Astrocyte of the spinal cord (primary cell): ENCODE measurements around the gene SLC25A25.

Experiments used
- DNase-seq: peaks from one replicate; pipeline ENCODE4 v3.0.0; 2011; ENCODE audit warnings: low read depth, low spot score
- H3K4me3 ChIP-seq: 2 replicates; pipeline ENCODE4 v1.5.1; 2011; ENCODE audit warnings: low read depth, mild to moderate bottlenecking, low read length, moderate library complexity
- CTCF ChIP-seq: IDR thresholded peaks from 2 replicates; pipeline ENCODE4 v1.5.1; 2012; ENCODE audit warnings: low read depth, mild to moderate bottlenecking, low read length, inconsistent platforms
- in situ Hi-C: cut with HindIII; loops from 2 replicates; pipeline ENCODE4 v1.10.0; 2017; ENCODE audit warnings: low sequenced_read_pairs

The SLC25A25 gene

GRCh38 chr9:128051932-128052709, 15.9 kb upstream of the SLC25A25 start:
- TF ChIP-seq CTCF = no peak
- no peak for DNase-seq
- in situ Hi-C loops = no loop called here
- H3K4me3 ChIP-seq = no peak overlapping the region

GRCh38 chr9:128053560-128053959, 14.5 kb upstream of the SLC25A25 start:
- in situ Hi-C loops = no loop called here
- DNase-seq = no peak
- no peak for TF ChIP-seq CTCF
- no peak overlapping the region for H3K4me3 ChIP-seq

- in situ Hi-C loops = no loop called here
Measured at GRCh38 chr9:128054087-128054486, 13.9 kb upstream of the SLC25A25 start.

GRCh38 chr9:128055344-128056040, 12.5 kb upstream of the SLC25A25 start:
- DNase-seq = no peak
- no peak for TF ChIP-seq CTCF
- no peak overlapping the region for H3K4me3 ChIP-seq
- in situ Hi-C loops = no loop called here

More at GRCh38 chr9:128054087-128054486, 13.9 kb upstream of the SLC25A25 start:
- DNase-seq = no peak
- TF ChIP-seq CTCF = no peak
- no peak overlapping the region for H3K4me3 ChIP-seq

- DNase-seq = no peak
- H3K4me3 ChIP-seq = no peak overlapping the region
- in situ Hi-C loops = no loop called here
- TF ChIP-seq CTCF = no peak
Measured at GRCh38 chr9:128056086-128056485, 11.9 kb upstream of the SLC25A25 start.

GRCh38 chr9:128056887-128057723, 10.9 kb upstream of the SLC25A25 start:
- in situ Hi-C loops = no loop called here
- no peak for TF ChIP-seq CTCF
- no peak overlapping the region for H3K4me3 ChIP-seq

More at GRCh38 chr9:128056887-128057723, 10.9 kb upstream of the SLC25A25 start:
- no peak for DNase-seq
